ENCODE results near the gene KCND1.

The KCND1 gene

GRCh38 chrX:48918643-48919340, 52.9 kb downstream of the KCND1 start, which contains the start of gene PIM2 (continued):
- no peak for TF ChIP-seq ZNF473 (tag by site-specific recombination; IDR thresholded peaks at IDR 0.05)
- TF ChIP-seq GLI2 (tag by site-specific recombination; IDR thresholded peaks at IDR 0.05; ENCODE audit: borderline replicate concordance, low read depth), result no peak
- TF ChIP-seq ZNF548 (tag by site-specific recombination; IDR thresholded peaks at IDR 0.05), result no peak
- TF ChIP-seq, protein P1, sequence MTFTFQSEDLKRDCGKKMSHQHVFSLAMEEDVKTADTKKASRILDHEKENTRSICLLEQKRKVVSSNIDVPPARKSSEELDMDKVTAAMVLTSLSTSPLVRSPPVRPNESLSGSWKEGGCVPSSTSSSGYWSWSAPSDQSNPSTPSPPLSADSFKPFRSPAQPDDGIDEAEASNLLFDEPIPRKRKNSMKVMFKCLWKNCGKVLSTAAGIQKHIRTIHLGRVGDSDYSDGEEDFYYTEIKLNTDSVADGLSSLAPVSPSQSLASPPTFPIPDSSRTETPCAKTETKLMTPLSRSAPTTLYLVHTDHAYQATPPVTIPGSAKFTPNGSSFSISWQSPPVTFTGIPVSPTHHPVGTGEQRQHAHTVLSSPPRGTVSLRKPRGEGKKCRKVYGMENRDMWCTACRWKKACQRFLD (tag by site-specific recombination; IDR thresholded peaks at IDR 0.05), result no peak
- TF ChIP-seq OVOL3 (tag by site-specific recombination; IDR thresholded peaks at IDR 0.05), result 0 out of 2 replicates have a peak, but pooled peaks have one; percentile 26
- TF ChIP-seq, protein P2, sequence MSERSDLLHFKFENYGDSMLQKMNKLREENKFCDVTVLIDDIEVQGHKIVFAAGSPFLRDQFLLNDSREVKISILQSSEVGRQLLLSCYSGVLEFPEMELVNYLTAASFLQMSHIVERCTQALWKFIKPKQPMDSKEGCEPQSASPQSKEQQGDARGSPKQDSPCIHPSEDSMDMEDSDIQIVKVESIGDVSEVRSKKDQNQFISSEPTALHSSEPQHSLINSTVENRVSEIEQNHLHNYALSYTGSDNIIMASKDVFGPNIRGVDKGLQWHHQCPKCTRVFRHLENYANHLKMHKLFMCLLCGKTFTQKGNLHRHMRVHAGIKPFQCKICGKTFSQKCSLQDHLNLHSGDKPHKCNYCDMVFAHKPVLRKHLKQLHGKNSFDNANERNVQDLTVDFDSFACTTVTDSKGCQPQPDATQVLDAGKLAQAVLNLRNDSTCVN (tag by site-specific recombination; optimal IDR thresholded peaks at IDR 0.05), result peak; percentile 80
- TF ChIP-seq FEZF1 (tag by site-specific recombination; IDR thresholded peaks at IDR 0.05), result no peak
- no peak for TF ChIP-seq SCRT2 (tag by site-specific recombination; IDR thresholded peaks at IDR 0.05)
- peak; percentile 44; the same call in 1 of the 2 replicates for TF ChIP-seq KLF16 (tag by site-specific recombination; IDR thresholded peaks at IDR 0.05)
- no peak for TF ChIP-seq ZNF623 (tag by site-specific recombination; IDR thresholded peaks at IDR 0.05)
- 0 out of 2 replicates have a peak, but pooled peaks have one; percentile 20 for TF ChIP-seq IKZF3 (tag by site-specific recombination; IDR thresholded peaks at IDR 0.05)
- TF ChIP-seq GLI4 (tag by site-specific recombination; IDR thresholded peaks at IDR 0.05), result no peak; the same call in 1 of the 2 replicates
- TF ChIP-seq ZNF449 (tag by site-specific recombination; IDR thresholded peaks at IDR 0.05), result 0 out of 2 replicates have a peak, but pooled peaks have one; percentile 13
- TF ChIP-seq ZFP41 (tag by site-specific recombination; IDR thresholded peaks at IDR 0.05; ENCODE audit: borderline replicate concordance), result no peak
- peak; percentile 40; the same call in 1 of the 2 replicates for TF ChIP-seq ZNF335 (tag by site-specific recombination; conservative IDR thresholded peaks at IDR 0.05)
- peak; percentile 92 for TF ChIP-seq PRDM4 (tag by site-specific recombination; IDR thresholded peaks at IDR 0.05)
- TF ChIP-seq ZNF211 (tag by site-specific recombination; IDR thresholded peaks at IDR 0.05; ENCODE audit: low read depth), result no peak
- no peak; the same call in 1 of the 2 replicates for TF ChIP-seq KLF7 (tag by site-specific recombination; IDR thresholded peaks at IDR 0.05; ENCODE audit: borderline replicate concordance)
- TF ChIP-seq BCL11B (tag by site-specific recombination; IDR thresholded peaks at IDR 0.05; ENCODE audit: low read depth), result 0 out of 2 replicates have a peak, but pooled peaks have one; percentile 38
- TF ChIP-seq PBX3 (CRISPR knock-in tag; IDR thresholded peaks at IDR 0.05), result 0 out of 2 replicates have a peak, but pooled peaks have one; percentile 38
- TF ChIP-seq ZNF223 (tag by site-specific recombination; IDR thresholded peaks at IDR 0.05), result no peak
- peak; percentile 45; the same call in 1 of the 2 replicates for TF ChIP-seq ZNF660 (tag by site-specific recombination; IDR thresholded peaks at IDR 0.05)
- TF ChIP-seq SP7 (tag by site-specific recombination; IDR thresholded peaks at IDR 0.05), result 0 out of 2 replicates have a peak, but pooled peaks have one; percentile 43
- no peak for TF ChIP-seq ZNF433 (tag by site-specific recombination; IDR thresholded peaks at IDR 0.05; ENCODE audit: low read depth)
- no peak for TF ChIP-seq ZNF23 (tag by site-specific recombination; IDR thresholded peaks at IDR 0.05; ENCODE audit: borderline replicate concordance)
- TF ChIP-seq, protein P3, sequence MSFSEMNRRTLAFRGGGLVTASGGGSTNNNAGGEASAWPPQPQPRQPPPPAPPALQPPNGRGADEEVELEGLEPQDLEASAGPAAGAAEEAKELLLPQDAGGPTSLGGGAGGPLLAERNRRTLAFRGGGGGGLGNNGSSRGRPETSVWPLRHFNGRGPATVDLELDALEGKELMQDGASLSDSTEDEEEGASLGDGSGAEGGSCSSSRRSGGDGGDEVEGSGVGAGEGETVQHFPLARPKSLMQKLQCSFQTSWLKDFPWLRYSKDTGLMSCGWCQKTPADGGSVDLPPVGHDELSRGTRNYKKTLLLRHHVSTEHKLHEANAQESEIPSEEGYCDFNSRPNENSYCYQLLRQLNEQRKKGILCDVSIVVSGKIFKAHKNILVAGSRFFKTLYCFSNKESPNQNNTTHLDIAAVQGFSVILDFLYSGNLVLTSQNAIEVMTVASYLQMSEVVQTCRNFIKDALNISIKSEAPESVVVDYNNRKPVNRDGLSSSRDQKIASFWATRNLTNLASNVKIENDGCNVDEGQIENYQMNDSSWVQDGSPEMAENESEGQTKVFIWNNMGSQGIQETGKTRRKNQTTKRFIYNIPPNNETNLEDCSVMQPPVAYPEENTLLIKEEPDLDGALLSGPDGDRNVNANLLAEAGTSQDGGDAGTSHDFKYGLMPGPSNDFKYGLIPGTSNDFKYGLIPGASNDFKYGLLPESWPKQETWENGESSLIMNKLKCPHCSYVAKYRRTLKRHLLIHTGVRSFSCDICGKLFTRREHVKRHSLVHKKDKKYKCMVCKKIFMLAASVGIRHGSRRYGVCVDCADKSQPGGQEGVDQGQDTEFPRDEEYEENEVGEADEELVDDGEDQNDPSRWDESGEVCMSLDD (tag by site-specific recombination; IDR thresholded peaks at IDR 0.05), result peak; percentile 82
- peak; percentile 88 for TF ChIP-seq GLIS1 (tag by site-specific recombination; IDR thresholded peaks at IDR 0.05)
- peak; percentile 39; the same call in 1 of the 2 replicates for TF ChIP-seq ZNF2 (tag by site-specific recombination; IDR thresholded peaks at IDR 0.05)
- TF ChIP-seq REPIN1 (tag by site-specific recombination; IDR thresholded peaks at IDR 0.05; ENCODE audit: low read depth), result no peak

Data from HEK293 (cell line).